Gastrocnemius medialis (tissue), 4 donors: Measurements from ENCODE around the gene TPTE2. TPM values are rescaled to one million over a fixed set of nuclear protein-coding genes. Genes with fewer than 3 reads are reported as not detected.

Experiments
- ATAC-seq, 2 donors: fragments of 150-250 bp; one replicate each; pipeline ENCODE4 v1.9.1; 2016
- DNase-seq, 2 donors: peaks; one replicate each; pipeline ENCODE4 v3.0.0-alpha.2; 2019
- H3K27ac ChIP-seq, 4 donors: fragments of 200-600 bp; sonication (generic); 1 replicate in 1 of 4; 2 replicates in 3 of 4; pipeline ENCODE4 v1.5.1; 2016 to 2018; ENCODE audit warnings: mild to moderate bottlenecking in 2 of 4, moderate library complexity in 1 of 4
- H3K27me3 ChIP-seq, 3 donors: fragments of 200-600 bp; sonication (generic) in 2 of 3; 1 replicate in 1 of 3; 2 replicates in 2 of 3; pipeline versions ENCODE4 v1.5.1 to v1.6.0; 2016 to 2019; ENCODE audit warnings: mild to moderate bottlenecking in 1 of 3, moderate library complexity in 1 of 3
- H3K36me3 ChIP-seq, 2 donors: fragments of 200-600 bp; sonication (generic) in 1 of 2; one replicate each; pipeline ENCODE4 v1.5.1; 2017 to 2018
- H3K4me1 ChIP-seq, 2 donors: fragments of 200-600 bp; sonication (generic) in 1 of 2; one replicate each; pipeline ENCODE4 v1.5.1; 2016 to 2017; ENCODE audit warnings: mild to moderate bottlenecking in 2 of 2
- H3K4me3 ChIP-seq, 4 donors: fragments of 200-600 bp; sonication (generic) in 3 of 4; 1 replicate in 1 of 4; 2 replicates in 3 of 4; pipeline ENCODE4 v1.5.1; 2016 to 2019; ENCODE audit warnings: mild to moderate bottlenecking in 2 of 4
- H3K9me3 ChIP-seq, 3 donors: fragments of 200-600 bp; sonication (generic) in 2 of 3; 1 replicate in 1 of 3; 2 replicates in 2 of 3; pipeline ENCODE4 v1.5.1; 2016 to 2019
- CTCF ChIP-seq, 5 experiments: fragments of 450-650 bp in 3 of 5; fragments of 200-600 bp in 2 of 5; sonication (generic) in 2 of 5; IDR thresholded peaks in 4 of 5; conservative IDR thresholded peaks in 1 of 5; 1 replicate in 4 of 5; 2 replicates in 1 of 5; pipeline ENCODE4 v1.5.1; 2016 to 2019; ENCODE audit warnings: antibody characterized with exemption in 5 of 5, mild to moderate bottlenecking in 3 of 5, moderate library complexity in 3 of 5
- POLR2A ChIP-seq, 2 donors: fragments of 450-650 bp; IDR thresholded peaks; one replicate each; pipeline ENCODE4 v1.6.1; 2017; ENCODE audit warnings: antibody characterized with exemption in 2 of 2, mild to moderate bottlenecking in 2 of 2, moderate library complexity in 2 of 2
- in situ Hi-C, 4 donors: fragments of 200-750 bp; cut with MboI; loops; one replicate each; pipeline versions ENCODE4 v1.15.0 to v1.8.0; 2017; ENCODE audit warnings: low sequenced_read_pairs in 4 of 4
- intact Hi-C: fragments of 100-400 bp; cut with DNase I; formaldehyde crosslinking; loops from one replicate; pipeline ENCODE4 v1.15.1; 2023; ENCODE audit warnings: low total_unique reads
- total RNA-seq, 4 donors: library from RNA; depleted of rRNA; stranded (reverse); fragments of >200 nt; gene quantifications; one replicate each; pipeline versions ENCODE4 v1.1.0 to v1.2.3, GENCODE V29; 2016

The TPTE2 gene
- total RNA-seq, 4 donors from 2014 or later = not detected

- H3K4me1 ChIP-seq = no peaks in the 10 kb centered on the region
- DNase-seq (no peak), ATAC-seq (no peak)
- H3K27ac ChIP-seq = no peak overlapping the region
- no peak overlapping the region for H3K4me3 ChIP-seq
- H3K9me3 ChIP-seq = no peaks in the 10 kb centered on the region
- H3K36me3 ChIP-seq = no peaks in the 10 kb centered on the region
- in situ Hi-C loops = no loop called here
- intact Hi-C loops = no loop called here
- no peaks in the 10 kb centered on the region for H3K27me3 ChIP-seq
- TF ChIP-seq POLR2A (IDR thresholded peaks at IDR 0.05) (no peak), CTCF (IDR thresholded peaks at IDR 0.05 in 4 of 5, conservative IDR thresholded peaks at IDR 0.05 in 1 of 5) (no peak)
These were observed 179.2 kb downstream of the TPTE2 start for GRCh38 chr13:19382111-19382510.

Other genes with a start within 250 kb of the TPTE2 start
- gene MPHOSPH8, start 72.1 kb upstream of the TPTE2 start, total RNA-seq = 10 to 100 TPM in 3 of 4 donors, 1 to 10 TPM in 1; 8.0 to 15.5 (median 13.4) TPM
- 10 to 100 TPM; 41.6 to 53.8 (median 44.1) TPM for gene PSPC1, start 221.4 kb upstream of the TPTE2 start, total RNA-seq